LNCAP (cell line): Measurements from ENCODE around the gene ST3GAL6.

ENCODE experiments used
- CTCF ChIP-seq: fragments of 450-650 bp; IDR thresholded peaks from 2 replicates; pipeline ENCODE4 v1.5.1; 2017; ENCODE audit warnings: mild to moderate bottlenecking

The ST3GAL6 gene

GRCh38 chr3:98843266-98843959, 80.3 kb downstream of the ST3GAL6 start:
- TF ChIP-seq CTCF = no peak
